Measurements from ENCODE around the gene STING1. TPM values are rescaled to one million over a fixed set of nuclear protein-coding genes. Genes with fewer than 3 reads are reported as not detected.
A peak's percentile ranks its signal among the peaks of the same experiment; 100 is the strongest.

STING1 gene
- total and polyA plus RNA-seq, 2 of the 13 experiments (the other 11 are each of a cell fraction or from before 2014, with no cell fraction given) = 1.3 to 4.4 TPM

- TF ChIP-seq ZNF142 (CRISPR knock-in tag; IDR thresholded peaks at IDR 0.05) (peak; percentile 95), ZBTB10 (CRISPR knock-in tag; IDR thresholded peaks at IDR 0.05; ENCODE audit: borderline replicate concordance) (no peak), CENPBD1 (CRISPR knock-in tag; IDR thresholded peaks at IDR 0.05; ENCODE audit: borderline replicate concordance, low read depth) (no peak), NR1H2 (CRISPR knock-in tag; IDR thresholded peaks at IDR 0.05; ENCODE audit: borderline replicate concordance, low read depth) (no peak), ZNF607 (CRISPR knock-in tag; IDR thresholded peaks at IDR 0.05; ENCODE audit: borderline replicate concordance) (peak; percentile 91; the same call in 1 of the 2 replicates), ESRRA (CRISPR knock-in tag; IDR thresholded peaks at IDR 0.05; ENCODE audit: low read depth) (peak; percentile 69), ZNF800 (CRISPR knock-in tag; IDR thresholded peaks at IDR 0.05) (peak; percentile 80), ZNF18 (CRISPR knock-in tag; IDR thresholded peaks at IDR 0.05; ENCODE audit: insufficient replicate concordance) (peak; percentile 50), ZNF510 (CRISPR knock-in tag; IDR thresholded peaks at IDR 0.05; ENCODE audit: low read depth) (no peak; the same call in 1 of the 2 replicates), NBN (conservative IDR thresholded peaks at IDR 0.05) (no peak), ZNF136 (CRISPR knock-in tag; IDR thresholded peaks at IDR 0.05; ENCODE audit: low read depth) (no peak), ZNF720 (CRISPR knock-in tag; IDR thresholded peaks at IDR 0.05) (0 out of 2 replicates have a peak, but pooled peaks have one; percentile 25), FOXK1 (CRISPR knock-in tag; IDR thresholded peaks at IDR 0.05; ENCODE audit: borderline replicate concordance, low read depth) (peak; percentile 52; the same call in 1 of the 2 replicates), SOX6 (IDR thresholded peaks at IDR 0.05) (no peak), SOX6 (CRISPR knock-in tag; IDR thresholded peaks at IDR 0.05) (peak; percentile 87)
Measured at GRCh38 chr5:139517683-139518564, 35.4 kb upstream of the STING1 start (continued).

Data from HepG2 (cell line).